RWPE1 (cell line): ENCODE results near the gene NOLC1.

Source experiments
- CTCF ChIA-PET: fragments of 350-600 bp; sonication (Branson Sonifier 250); formaldehyde crosslinking; extraction: SDS; loops from one replicate; lab custom pipeline; 2021; lab: Yijun Ruan, JAX
- POLR2A ChIA-PET: fragments of 400-600 bp; formaldehyde crosslinking; extraction: SDS; loops from one replicate; lab custom pipeline; 2020; ENCODE audit warnings: antibody characterized with exemption; ENCODE audit not compliant: low non-redundant PET; lab: Yijun Ruan, JAX
- DNase-seq: peaks from one replicate; pipeline ENCODE4 v3.0.0; 2012; ENCODE audit warnings: low spot score
- H3K27ac ChIP-seq: fragments of 450-650 bp; 2 replicates; pipeline ENCODE4 v1.5.1; 2017
- CTCF ChIP-seq: fragments of 450-650 bp; conservative IDR thresholded peaks from 2 replicates; pipeline ENCODE4 v1.5.1; 2017; ENCODE audit warnings: low read depth, mild to moderate bottlenecking

The NOLC1 gene

GRCh38 chr10:102112210-102112817 is 39.9 kb upstream of the NOLC1 start:
- H3K27ac ChIP-seq: peak overlapping the region; percentile 94
- ChIA-PET CTCF (interaction anchor here (0.6 to 1.2 kb wide), 4 partner anchors 8 to 1101 kb away, joined by 3 to 4 read pairs (median 4); partner anchors contain the start of gene ARMH3), POLR2A (interaction anchor here (0.6 kb wide), 1 partner anchor 11 kb away, joined by 6 read pairs; no protein-coding TSS in a partner anchor)
- TF ChIP-seq CTCF: no peak
- no peak for DNase-seq

- no peak for TF ChIP-seq CTCF
- DNase-seq: peak; percentile 77
- H3K27ac ChIP-seq: peak overlapping the region; percentile 94
- ChIA-PET CTCF (interaction anchor here (0.6 to 2.0 kb wide), 6 partner anchors 9 to 1115 kb away, joined by 3 to 7 read pairs (median 4); partner anchors contain the start of gene ARMH3), POLR2A (interaction anchor here (0.6 to 0.7 kb wide), 2 partner anchors 11 to 12 kb away, joined by 4 read pairs; no protein-coding TSS in a partner anchor)
Measured at GRCh38 chr10:102113261-102113955, 38.8 kb upstream of the NOLC1 start.

GRCh38 chr10:102113956-102114857 is 38.0 kb upstream of the NOLC1 start:
- DNase-seq: no peak
- ChIA-PET POLR2A (interaction anchor here (0.6 kb wide), 2 partner anchors 12 to 600 kb away, joined by 3 to 4 read pairs; no protein-coding TSS in a partner anchor), CTCF (interaction anchor here (0.5 to 2.0 kb wide), 3 partner anchors 23 to 1488 kb away, joined by 3 to 7 read pairs (median 4); no protein-coding TSS in a partner anchor)
- peak overlapping the region; percentile 94 for H3K27ac ChIP-seq
- no peak for TF ChIP-seq CTCF

GRCh38 chr10:102114861-102115618 is 37.1 kb upstream of the NOLC1 start:
- DNase-seq: peak; percentile 92
- TF ChIP-seq CTCF: no peak
- peak overlapping the region; percentile 94 for H3K27ac ChIP-seq
- ChIA-PET CTCF (interaction anchor here (0.6 to 2.0 kb wide), 4 partner anchors 17 to 1489 kb away, joined by 3 to 7 read pairs (median 4); no protein-coding TSS in a partner anchor), POLR2A (interaction anchor here (0.7 kb wide), 1 partner anchor 8 kb away, joined by 4 read pairs; no protein-coding TSS in a partner anchor)

- H3K27ac ChIP-seq: peak overlapping the region; percentile 94
- no peak for TF ChIP-seq CTCF
- no peak for DNase-seq
- ChIA-PET CTCF (interaction anchor here (0.6 to 0.7 kb wide), 3 partner anchors 17 to 57 kb away, joined by 3 read pairs; no protein-coding TSS in a partner anchor), POLR2A (no interaction called here)
Measured at GRCh38 chr10:102115775-102116174, 36.4 kb upstream of the NOLC1 start.
